Ovary (tissue), 3 donors: ENCODE measurements around the gene FLRT2.

Experiments
- CTCF ChIP-seq, 3 donors: fragments of 450-650 bp in 2 of 3; fragments of 200-600 bp in 1 of 3; IDR thresholded peaks; one replicate each; pipeline versions ENCODE4 v1.5.1 to v1.8.0; 2016 to 2022; ENCODE audit warnings: antibody characterized with exemption in 3 of 3, mild to moderate bottlenecking in 1 of 3
- POLR2A ChIP-seq: fragments of 450-650 bp; IDR thresholded peaks from one replicate; pipeline ENCODE4 v1.6.1; 2017; ENCODE audit warnings: antibody characterized with exemption, mild to moderate bottlenecking, moderate library complexity
- donor health status: DM: no; HTN: no; CAD: no.

- TF ChIP-seq POLR2A: peak; percentile 4
- TF ChIP-seq CTCF (IDR thresholded peaks at IDR 0.05): no peak
Measured at GRCh38 chr14:85531587-85532373, 1.8 kb downstream of the FLRT2 start.
